Measurements from ENCODE around the gene WDR20. TPM values are rescaled to one million over a fixed set of nuclear protein-coding genes. Genes with fewer than 3 reads are reported as not detected.

WDR20 gene
- polyA plus RNA-seq, 1 of the 3 experiments (the other 2 are of a cell fraction) = 12.4 TPM

GRCh38 chr14:102144914-102145313 is 5.2 kb downstream of the WDR20 start:
- DNase-seq = no peak
- Histone ChIP-seq H3K9me2 (no peaks in the 10 kb centered on the region), H2AFZ (ENCODE audit: low read depth) (no peak overlapping the region), H3K79me2 (ENCODE audit: insufficient read depth) (peaks cover 100% of the 10 kb centered on the region), H3K4me1 (ENCODE audit: control insufficient read depth in 1 of 2, insufficient read depth in 2 of 2, low read depth in 1 of 2, low read length in 1 of 2) (peaks cover 3 to 6% of the 10 kb centered on the region in 2 experiments; a peak in 3 of 4 replicates), H4K20me1 (ENCODE audit: insufficient read depth) (peaks cover 63% of the 10 kb centered on the region), H3K36me3 (replicated peaks in 1 of 2; ENCODE audit: control insufficient read depth in 1 of 2, insufficient read depth in 2 of 2, low read length in 1 of 2) (peaks cover 0 to 13% of the 10 kb centered on the region in 2 experiments), H3K4me3 (ENCODE audit: low read depth in 2 of 2, low read length in 1 of 2) (no peak overlapping the region), H3K27me3 (ENCODE audit: insufficient read depth) (no peaks in the 10 kb centered on the region), H3F3A (replicated peaks; ENCODE audit: insufficient read depth) (peaks cover 3% of the 10 kb centered on the region), H3K4me2 (no peak overlapping the region), H3K9ac (no peak overlapping the region), H3K9me3 (no peaks in the 10 kb centered on the region), H3K27ac (ENCODE audit: low read depth in 2 of 2, low read length in 1 of 2) (no peak overlapping the region)
- POLR2A ChIA-PET = no interaction called here
- TF ChIP-seq MXI1 (IDR thresholded peaks at IDR 0.05; ENCODE audit: low read depth, low read length) (no peak), IRF3 (IDR thresholded peaks at IDR 0.05; ENCODE audit: low read depth, low read length) (no peak)
- CTCF ChIA-PET = interaction anchor here (0.9 to 1.4 kb wide), 4 partner anchors 10 to 172 kb away, joined by 3 to 6 read pairs (median 4); no protein-coding TSS in a partner anchor

DNA sequence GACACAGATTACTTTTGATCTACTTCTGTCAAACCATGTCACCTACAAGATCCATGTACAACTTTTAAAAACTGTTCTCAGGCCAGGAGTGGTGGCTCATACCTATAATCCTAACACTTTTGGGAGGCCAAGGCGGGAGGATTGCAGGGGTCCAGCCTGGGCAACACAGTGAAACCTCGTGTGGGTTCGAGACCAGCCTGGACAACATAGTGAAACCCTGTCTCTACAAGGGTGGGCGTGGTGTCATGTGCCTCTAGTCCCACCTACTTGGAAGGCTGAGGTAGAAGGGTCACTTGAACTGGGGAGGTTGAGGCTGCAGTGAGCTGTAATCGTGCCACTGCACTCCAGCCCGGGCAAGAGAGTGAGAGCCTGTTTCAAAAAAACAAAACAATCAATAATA is 5.7 kb downstream of the WDR20 start:
- Histone ChIP-seq H2AFZ (ENCODE audit: low read depth) (no peak overlapping the region), H3K9me2 (no peaks in the 10 kb centered on the region), H3K27me3 (ENCODE audit: insufficient read depth) (no peaks in the 10 kb centered on the region), H3K4me1 (ENCODE audit: control insufficient read depth in 1 of 2, insufficient read depth in 2 of 2, low read depth in 1 of 2, low read length in 1 of 2) (peaks cover 3 to 6% of the 10 kb centered on the region in 2 experiments; a peak in 3 of 4 replicates), H3K4me3 (ENCODE audit: low read depth in 2 of 2, low read length in 1 of 2) (no peak overlapping the region), H3K27ac (ENCODE audit: low read depth in 2 of 2, low read length in 1 of 2) (no peak overlapping the region), H3K9me3 (no peaks in the 10 kb centered on the region), H4K20me1 (ENCODE audit: insufficient read depth) (peaks cover 63% of the 10 kb centered on the region), H3K79me2 (ENCODE audit: insufficient read depth) (peaks cover 100% of the 10 kb centered on the region), H3K9ac (no peak overlapping the region), H3K36me3 (replicated peaks in 1 of 2; ENCODE audit: control insufficient read depth in 1 of 2, insufficient read depth in 2 of 2, low read length in 1 of 2) (peaks cover 0 to 13% of the 10 kb centered on the region in 2 experiments), H3F3A (replicated peaks; ENCODE audit: insufficient read depth) (peaks cover 3% of the 10 kb centered on the region), H3K4me2 (no peak overlapping the region)
- 94% methylated on average over 6 of the region's 6 CpGs for WGBS (ENCODE audit: low lambda C conversion rate)
- POLR2A ChIA-PET = no interaction called here
- DNase-seq = no peak
- TF ChIP-seq, protein P1, sequence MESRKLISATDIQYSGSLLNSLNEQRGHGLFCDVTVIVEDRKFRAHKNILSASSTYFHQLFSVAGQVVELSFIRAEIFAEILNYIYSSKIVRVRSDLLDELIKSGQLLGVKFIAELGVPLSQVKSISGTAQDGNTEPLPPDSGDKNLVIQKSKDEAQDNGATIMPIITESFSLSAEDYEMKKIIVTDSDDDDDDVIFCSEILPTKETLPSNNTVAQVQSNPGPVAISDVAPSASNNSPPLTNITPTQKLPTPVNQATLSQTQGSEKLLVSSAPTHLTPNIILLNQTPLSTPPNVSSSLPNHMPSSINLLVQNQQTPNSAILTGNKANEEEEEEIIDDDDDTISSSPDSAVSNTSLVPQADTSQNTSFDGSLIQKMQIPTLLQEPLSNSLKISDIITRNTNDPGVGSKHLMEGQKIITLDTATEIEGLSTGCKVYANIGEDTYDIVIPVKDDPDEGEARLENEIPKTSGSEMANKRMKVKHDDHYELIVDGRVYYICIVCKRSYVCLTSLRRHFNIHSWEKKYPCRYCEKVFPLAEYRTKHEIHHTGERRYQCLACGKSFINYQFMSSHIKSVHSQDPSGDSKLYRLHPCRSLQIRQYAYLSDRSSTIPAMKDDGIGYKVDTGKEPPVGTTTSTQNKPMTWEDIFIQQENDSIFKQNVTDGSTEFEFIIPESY (IDR thresholded peaks at IDR 0.05; ENCODE audit: borderline replicate concordance, low read depth) = no peak
- TF ChIP-seq RAD21 (IDR thresholded peaks at IDR 0.05; ENCODE audit: low read length) (no peak), CHD2 (IDR thresholded peaks at IDR 0.05; ENCODE audit: low read length, partially characterized antibody) (no peak), GABPA (IDR thresholded peaks at IDR 0.05; ENCODE audit: low read depth) (no peak), TAF1 (IDR thresholded peaks at IDR 0.05; ENCODE audit: borderline replicate concordance, low read depth, low read length) (no peak), EZH2phosphoT487 (IDR thresholded peaks at IDR 0.05; ENCODE audit: borderline replicate concordance, low read depth) (no peak), RCOR1 (IDR thresholded peaks at IDR 0.05; ENCODE audit: low read length) (no peak), NRF1 (IDR thresholded peaks at IDR 0.05; ENCODE audit: low read depth, low read length) (no peak), SMC3 (IDR thresholded peaks at IDR 0.05; ENCODE audit: low read depth, low read length) (no peak)
- TF ChIP-seq, protein P2, sequence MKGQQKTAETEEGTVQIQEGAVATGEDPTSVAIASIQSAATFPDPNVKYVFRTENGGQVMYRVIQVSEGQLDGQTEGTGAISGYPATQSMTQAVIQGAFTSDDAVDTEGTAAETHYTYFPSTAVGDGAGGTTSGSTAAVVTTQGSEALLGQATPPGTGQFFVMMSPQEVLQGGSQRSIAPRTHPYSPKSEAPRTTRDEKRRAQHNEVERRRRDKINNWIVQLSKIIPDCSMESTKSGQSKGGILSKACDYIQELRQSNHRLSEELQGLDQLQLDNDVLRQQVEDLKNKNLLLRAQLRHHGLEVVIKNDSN (IDR thresholded peaks at IDR 0.05; ENCODE audit: borderline replicate concordance, low read depth) = no peak
- TF ChIP-seq, protein P3, sequence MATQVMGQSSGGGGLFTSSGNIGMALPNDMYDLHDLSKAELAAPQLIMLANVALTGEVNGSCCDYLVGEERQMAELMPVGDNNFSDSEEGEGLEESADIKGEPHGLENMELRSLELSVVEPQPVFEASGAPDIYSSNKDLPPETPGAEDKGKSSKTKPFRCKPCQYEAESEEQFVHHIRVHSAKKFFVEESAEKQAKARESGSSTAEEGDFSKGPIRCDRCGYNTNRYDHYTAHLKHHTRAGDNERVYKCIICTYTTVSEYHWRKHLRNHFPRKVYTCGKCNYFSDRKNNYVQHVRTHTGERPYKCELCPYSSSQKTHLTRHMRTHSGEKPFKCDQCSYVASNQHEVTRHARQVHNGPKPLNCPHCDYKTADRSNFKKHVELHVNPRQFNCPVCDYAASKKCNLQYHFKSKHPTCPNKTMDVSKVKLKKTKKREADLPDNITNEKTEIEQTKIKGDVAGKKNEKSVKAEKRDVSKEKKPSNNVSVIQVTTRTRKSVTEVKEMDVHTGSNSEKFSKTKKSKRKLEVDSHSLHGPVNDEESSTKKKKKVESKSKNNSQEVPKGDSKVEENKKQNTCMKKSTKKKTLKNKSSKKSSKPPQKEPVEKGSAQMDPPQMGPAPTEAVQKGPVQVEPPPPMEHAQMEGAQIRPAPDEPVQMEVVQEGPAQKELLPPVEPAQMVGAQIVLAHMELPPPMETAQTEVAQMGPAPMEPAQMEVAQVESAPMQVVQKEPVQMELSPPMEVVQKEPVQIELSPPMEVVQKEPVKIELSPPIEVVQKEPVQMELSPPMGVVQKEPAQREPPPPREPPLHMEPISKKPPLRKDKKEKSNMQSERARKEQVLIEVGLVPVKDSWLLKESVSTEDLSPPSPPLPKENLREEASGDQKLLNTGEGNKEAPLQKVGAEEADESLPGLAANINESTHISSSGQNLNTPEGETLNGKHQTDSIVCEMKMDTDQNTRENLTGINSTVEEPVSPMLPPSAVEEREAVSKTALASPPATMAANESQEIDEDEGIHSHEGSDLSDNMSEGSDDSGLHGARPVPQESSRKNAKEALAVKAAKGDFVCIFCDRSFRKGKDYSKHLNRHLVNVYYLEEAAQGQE (IDR thresholded peaks at IDR 0.05; ENCODE audit: low read depth, low read length) = no peak
- CTCF ChIA-PET = interaction anchor here (0.9 to 1.4 kb wide), 3 partner anchors 9 to 172 kb away, joined by 4 to 6 read pairs (median 5); no protein-coding TSS in a partner anchor
